DOHH2 (cell line): Measurements from ENCODE around the gene KLK7.

Experiments used
- EZH2phosphoT487 ChIP-seq: fragments of 200-600 bp; sonication (generic); IDR thresholded peaks from 2 replicates; pipeline ENCODE4 v1.6.1; 2017; ENCODE audit warnings: borderline replicate concordance, mild to moderate bottlenecking, antibody characterized with exemption, low read length, moderate library complexity, mixed read lengths
- TF ChIP-seq, protein P1 (sequence below): fragments of 200-600 bp; sonication (generic); IDR thresholded peaks from one replicate; pipeline ENCODE4 v1.5.1; 2014; ENCODE audit warnings: antibody characterized with exemption, mild to moderate bottlenecking, low read depth, low read length; ENCODE audit not compliant: poor library complexity, severe bottlenecking

GRCh38 chr19:50949861-50950260 is 33.9 kb downstream of the KLK7 start:
- no peak for TF ChIP-seq EZH2phosphoT487
- TF ChIP-seq, protein P1, sequence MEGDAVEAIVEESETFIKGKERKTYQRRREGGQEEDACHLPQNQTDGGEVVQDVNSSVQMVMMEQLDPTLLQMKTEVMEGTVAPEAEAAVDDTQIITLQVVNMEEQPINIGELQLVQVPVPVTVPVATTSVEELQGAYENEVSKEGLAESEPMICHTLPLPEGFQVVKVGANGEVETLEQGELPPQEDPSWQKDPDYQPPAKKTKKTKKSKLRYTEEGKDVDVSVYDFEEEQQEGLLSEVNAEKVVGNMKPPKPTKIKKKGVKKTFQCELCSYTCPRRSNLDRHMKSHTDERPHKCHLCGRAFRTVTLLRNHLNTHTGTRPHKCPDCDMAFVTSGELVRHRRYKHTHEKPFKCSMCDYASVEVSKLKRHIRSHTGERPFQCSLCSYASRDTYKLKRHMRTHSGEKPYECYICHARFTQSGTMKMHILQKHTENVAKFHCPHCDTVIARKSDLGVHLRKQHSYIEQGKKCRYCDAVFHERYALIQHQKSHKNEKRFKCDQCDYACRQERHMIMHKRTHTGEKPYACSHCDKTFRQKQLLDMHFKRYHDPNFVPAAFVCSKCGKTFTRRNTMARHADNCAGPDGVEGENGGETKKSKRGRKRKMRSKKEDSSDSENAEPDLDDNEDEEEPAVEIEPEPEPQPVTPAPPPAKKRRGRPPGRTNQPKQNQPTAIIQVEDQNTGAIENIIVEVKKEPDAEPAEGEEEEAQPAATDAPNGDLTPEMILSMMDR: no peak
